DOHH2 (cell line): ENCODE data around the gene LCN10.

Source experiments
- EZH2phosphoT487 ChIP-seq: fragments of 200-600 bp; sonication (generic); IDR thresholded peaks from 2 replicates; pipeline ENCODE4 v1.6.1; 2017; ENCODE audit warnings: borderline replicate concordance, mild to moderate bottlenecking, antibody characterized with exemption, low read length, moderate library complexity, mixed read lengths
- TF ChIP-seq, protein P1 (sequence below): fragments of 200-600 bp; sonication (generic); IDR thresholded peaks from one replicate; pipeline ENCODE4 v1.5.1; 2014; ENCODE audit warnings: antibody characterized with exemption, mild to moderate bottlenecking, low read depth, low read length; ENCODE audit not compliant: poor library complexity, severe bottlenecking

DNA sequence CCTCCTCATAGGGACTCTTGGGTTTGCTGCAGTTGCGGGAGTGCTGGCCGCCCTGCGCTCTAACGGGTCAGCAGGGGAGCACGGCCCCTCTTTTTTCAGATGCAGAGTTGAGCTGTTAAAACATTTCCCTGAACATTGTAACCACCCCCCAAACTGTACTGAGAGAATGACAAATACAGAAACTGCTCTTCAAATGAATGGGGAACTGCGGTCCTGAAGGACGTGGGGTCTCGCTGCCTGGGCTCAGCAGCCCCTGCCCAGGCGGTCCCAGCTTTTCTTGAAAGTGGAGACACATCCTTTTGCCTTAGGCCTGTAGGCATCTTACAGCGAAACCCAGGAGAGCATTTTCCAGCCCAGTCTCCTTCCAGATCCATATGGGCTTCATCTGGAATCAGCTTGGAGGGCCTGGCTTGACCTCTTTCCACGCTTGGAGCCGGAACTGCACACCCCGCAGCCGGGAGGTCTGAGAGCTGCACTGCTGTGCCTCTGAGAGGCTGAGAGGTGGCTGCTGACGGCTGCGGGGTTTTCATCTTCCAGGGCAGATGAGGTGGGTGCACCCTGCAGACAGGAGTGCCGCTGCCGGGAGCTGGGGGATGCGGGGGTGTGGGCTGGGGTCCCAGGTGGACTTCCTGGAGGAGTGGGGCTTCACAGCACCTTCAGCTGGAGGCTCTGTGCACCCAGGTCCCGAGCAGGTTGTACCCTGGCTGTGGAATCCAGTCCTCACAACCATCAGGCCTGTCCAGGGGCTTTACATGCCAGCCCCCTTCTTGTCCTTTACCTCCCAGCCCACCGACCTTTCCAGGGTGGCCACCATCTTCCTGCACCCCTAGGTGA is 54.2 kb downstream of the LCN10 start:
- TF ChIP-seq, protein P1, sequence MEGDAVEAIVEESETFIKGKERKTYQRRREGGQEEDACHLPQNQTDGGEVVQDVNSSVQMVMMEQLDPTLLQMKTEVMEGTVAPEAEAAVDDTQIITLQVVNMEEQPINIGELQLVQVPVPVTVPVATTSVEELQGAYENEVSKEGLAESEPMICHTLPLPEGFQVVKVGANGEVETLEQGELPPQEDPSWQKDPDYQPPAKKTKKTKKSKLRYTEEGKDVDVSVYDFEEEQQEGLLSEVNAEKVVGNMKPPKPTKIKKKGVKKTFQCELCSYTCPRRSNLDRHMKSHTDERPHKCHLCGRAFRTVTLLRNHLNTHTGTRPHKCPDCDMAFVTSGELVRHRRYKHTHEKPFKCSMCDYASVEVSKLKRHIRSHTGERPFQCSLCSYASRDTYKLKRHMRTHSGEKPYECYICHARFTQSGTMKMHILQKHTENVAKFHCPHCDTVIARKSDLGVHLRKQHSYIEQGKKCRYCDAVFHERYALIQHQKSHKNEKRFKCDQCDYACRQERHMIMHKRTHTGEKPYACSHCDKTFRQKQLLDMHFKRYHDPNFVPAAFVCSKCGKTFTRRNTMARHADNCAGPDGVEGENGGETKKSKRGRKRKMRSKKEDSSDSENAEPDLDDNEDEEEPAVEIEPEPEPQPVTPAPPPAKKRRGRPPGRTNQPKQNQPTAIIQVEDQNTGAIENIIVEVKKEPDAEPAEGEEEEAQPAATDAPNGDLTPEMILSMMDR, result no peak
- TF ChIP-seq EZH2phosphoT487, result no peak
